ENCODE results near the gene PRMT1. TPM values are rescaled to one million over a fixed set of nuclear protein-coding genes. Genes with fewer than 3 reads are reported as not detected.
"Not testable (repeated sequence)": the region's sequence is repeated elsewhere in the genome, so short reads cannot be mapped to it uniquely, and the experiment has no call there.

Gene PRMT1
- total RNA-seq, 1 donor from 2014 or later, result 372 TPM

- Mint-ChIP-seq H3K27ac (no peak overlapping the region), H3K27me3 (peaks cover 8% of the 10 kb centered on the region), H3K4me3 (no peak overlapping the region), H3K36me3 (ENCODE audit: low read depth) (no peaks in the 10 kb centered on the region), H3K9me3 (no peaks in the 10 kb centered on the region), H3K4me1 (peaks cover 7% of the 10 kb centered on the region)
- ChIA-PET POLR2A (interaction anchor here (0.5 kb wide), 1 partner anchor 341 kb away, joined by 3 read pairs; no protein-coding TSS in a partner anchor), CTCF (no interaction called here)
- no peak for ATAC-seq (ENCODE audit: low read depth)
- no peak for DNase-seq
- no peak for TF ChIP-seq CTCF (IDR thresholded peaks at IDR 0.05)
- intact Hi-C loops (cut with micrococcal nuclease), result no loop called here
Observed at GRCh38 chr19:49713236-49713845, 36.3 kb downstream of the PRMT1 start.

GRCh38 chr19:49716154-49716553, 39.1 kb downstream of the PRMT1 start:
- Mint-ChIP-seq H3K27me3 (no peaks in the 10 kb centered on the region), H3K4me3 (no peak overlapping the region), H3K4me1 (peaks cover 7% of the 10 kb centered on the region), H3K36me3 (ENCODE audit: low read depth) (no peaks in the 10 kb centered on the region), H3K27ac (no peak overlapping the region), H3K9me3 (no peaks in the 10 kb centered on the region)
- TF ChIP-seq CTCF (IDR thresholded peaks at IDR 0.05), result no peak
- intact Hi-C loops (cut with micrococcal nuclease), result loop anchor here (5.0 kb wide), 1 partner anchor 151 kb away; the partner anchor contains the start of gene PNKP
- no peak for ATAC-seq (ENCODE audit: low read depth)
- no peak for DNase-seq
- CTCF ChIA-PET, result no interaction called here
- POLR2A ChIA-PET, result interaction anchor here (1.5 kb wide), 1 partner anchor 37 kb away, joined by 4 read pairs; no protein-coding TSS in a partner anchor

- no peak overlapping the region for H3K4me3 Mint-ChIP-seq
- no peak overlapping the region for H3K27ac Mint-ChIP-seq
- no peaks in the 10 kb centered on the region for H3K9me3 Mint-ChIP-seq
- peaks cover 7% of the 10 kb centered on the region for H3K4me1 Mint-ChIP-seq
- no peak for TF ChIP-seq CTCF (IDR thresholded peaks at IDR 0.05)
- no peaks in the 10 kb centered on the region for H3K36me3 Mint-ChIP-seq (ENCODE audit: low read depth)
- ChIA-PET CTCF (interaction anchor here (1.2 to 1.5 kb wide), 3 partner anchors 16 to 48 kb away, joined by 3 to 9 read pairs (median 3); partner anchors contain the start of gene AP2A1), POLR2A (interaction anchor here (0.6 to 1.3 kb wide), 3 partner anchors 128 to 782 kb away, joined by 3 to 8 read pairs (median 4); no protein-coding TSS in a partner anchor)
- ATAC-seq (ENCODE audit: low read depth), result no peak
- intact Hi-C loops (cut with micrococcal nuclease), result loop anchor here (5.0 kb wide), 1 partner anchor 149 kb away; the partner anchor contains the start of gene PNKP
- no peak for DNase-seq
- no peaks in the 10 kb centered on the region for H3K27me3 Mint-ChIP-seq
Observed at GRCh38 chr19:49718511-49718910, 41.4 kb downstream of the PRMT1 start.

- no peak for DNase-seq
- POLR2A ChIA-PET, result no interaction called here
- CTCF ChIA-PET, result interaction anchor here (1.2 kb wide), 1 partner anchor 16 kb away, joined by 3 read pairs; no protein-coding TSS in a partner anchor
- no peak for TF ChIP-seq CTCF (IDR thresholded peaks at IDR 0.05)
- no peak overlapping the region for H3K27ac Mint-ChIP-seq
- intact Hi-C loops (cut with micrococcal nuclease), result loop anchor here (5.0 kb wide), 1 partner anchor 148 kb away; the partner anchor contains the start of gene PNKP
- no peaks in the 10 kb centered on the region for H3K36me3 Mint-ChIP-seq (ENCODE audit: low read depth)
- no peak overlapping the region for H3K4me3 Mint-ChIP-seq
- H3K27me3 Mint-ChIP-seq, result no peaks in the 10 kb centered on the region
- ATAC-seq (ENCODE audit: low read depth), result no peak
- peaks cover 7% of the 10 kb centered on the region for H3K4me1 Mint-ChIP-seq
- H3K9me3 Mint-ChIP-seq, result no peaks in the 10 kb centered on the region
Observed at GRCh38 chr19:49718991-49719390, 41.9 kb downstream of the PRMT1 start.

- ATAC-seq (ENCODE audit: low read depth); DNase-seq; H3K27ac Mint-ChIP-seq; H3K9me3 Mint-ChIP-seq; H3K27me3 Mint-ChIP-seq; H3K4me1 Mint-ChIP-seq; H3K36me3 Mint-ChIP-seq (ENCODE audit: low read depth); H3K4me3 Mint-ChIP-seq: not testable (repeated sequence)
- intact Hi-C loops (cut with micrococcal nuclease), result loop anchor here (5.0 kb wide), 1 partner anchor 148 kb away; the partner anchor contains the start of gene PNKP
- CTCF ChIA-PET, result interaction anchor here (1.2 kb wide), 1 partner anchor 15 kb away, joined by 3 read pairs; no protein-coding TSS in a partner anchor
- POLR2A ChIA-PET, result interaction anchor here (0.6 to 0.7 kb wide), 2 partner anchors 78 to 267 kb away, joined by 7 read pairs; partner anchors contain the start of genes ALDH16A1 and SCAF1
Observed at GRCh38 chr19:49719420-49719819, 42.3 kb downstream of the PRMT1 start.

Measured in activated B cell treated with CpG ODN at 0.5 μM for 24 hours (primary cell).